NCI-H2171 (cell line): Measurements from ENCODE around the gene CHST15.

Source experiments
- DNase-seq: peaks from one replicate; lab custom pipeline; 2025; lab: John Stamatoyannopoulos, UW

CHST15 gene

DNA sequence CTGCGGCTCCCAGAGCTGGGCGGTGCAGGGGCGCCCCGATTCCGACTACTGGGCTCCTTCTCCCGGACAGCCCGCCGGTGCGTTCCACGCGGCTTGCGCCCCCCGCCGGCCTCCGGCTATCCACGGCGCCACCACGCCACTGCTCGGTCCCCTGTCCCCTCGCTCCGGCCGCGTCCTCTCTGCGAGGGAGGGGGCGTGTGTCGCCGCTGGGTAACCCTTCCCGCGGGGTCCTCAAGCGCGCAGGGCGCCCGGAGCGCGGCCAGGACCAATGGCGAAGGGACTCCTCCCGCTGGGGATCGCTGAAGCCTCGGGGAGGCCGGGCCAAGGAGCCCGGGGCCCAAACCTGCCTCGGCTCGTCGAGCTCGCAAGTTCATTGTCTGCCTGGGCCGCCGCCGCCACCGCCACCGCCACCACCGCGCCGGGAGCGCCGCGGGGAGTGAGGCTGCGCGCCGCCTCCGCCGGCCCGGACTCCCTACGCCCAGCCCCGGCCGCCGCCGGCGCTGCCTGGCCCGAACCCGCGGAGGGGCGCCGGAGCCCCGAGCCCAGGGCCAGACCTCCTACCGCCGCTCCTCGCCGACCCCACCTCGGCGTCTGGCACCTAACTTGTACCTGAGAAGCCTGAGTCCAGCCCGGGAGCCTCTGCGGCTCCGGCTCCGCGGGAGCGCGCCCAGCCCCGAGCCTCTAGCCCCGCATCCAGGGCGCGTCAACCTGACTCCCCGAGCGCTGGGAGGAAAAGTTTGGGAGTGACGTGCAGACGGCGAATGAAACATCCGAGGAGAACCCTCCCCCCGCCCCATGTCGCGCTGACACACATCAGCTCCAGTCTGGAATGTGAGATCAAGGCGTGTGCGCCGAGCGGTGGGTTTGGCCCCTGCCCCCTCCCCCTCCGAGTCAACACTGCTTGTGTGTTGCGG, at the start of gene CHST15:
Gene CHST15, minus strand, starts transcription at position 739 of the 914 bp plus-strand sequence. CDS start 47,386 bp downstream, outside the sequence.
- no peak for DNase-seq

DNA sequence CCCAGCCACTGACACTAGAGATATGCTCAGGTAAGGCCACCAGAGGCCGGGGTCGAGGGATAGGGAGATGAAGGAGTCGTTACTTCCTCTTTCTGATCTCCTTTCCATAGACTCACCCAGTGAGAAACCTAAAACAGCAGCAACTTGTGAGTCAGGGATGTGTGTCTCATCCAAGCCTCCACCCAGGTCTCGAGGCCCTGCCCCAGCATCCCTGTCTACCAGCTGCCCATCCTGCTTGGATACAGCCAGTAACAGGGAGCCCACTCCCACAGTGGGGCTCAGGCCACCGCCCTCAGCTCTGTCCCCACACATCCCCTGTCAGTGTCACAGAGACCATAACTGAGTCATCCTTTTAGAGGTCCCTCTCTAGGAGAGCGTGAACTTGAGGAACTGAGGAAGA, 49.6 kb upstream of the CHST15 start:
- no peak for DNase-seq

DNA sequence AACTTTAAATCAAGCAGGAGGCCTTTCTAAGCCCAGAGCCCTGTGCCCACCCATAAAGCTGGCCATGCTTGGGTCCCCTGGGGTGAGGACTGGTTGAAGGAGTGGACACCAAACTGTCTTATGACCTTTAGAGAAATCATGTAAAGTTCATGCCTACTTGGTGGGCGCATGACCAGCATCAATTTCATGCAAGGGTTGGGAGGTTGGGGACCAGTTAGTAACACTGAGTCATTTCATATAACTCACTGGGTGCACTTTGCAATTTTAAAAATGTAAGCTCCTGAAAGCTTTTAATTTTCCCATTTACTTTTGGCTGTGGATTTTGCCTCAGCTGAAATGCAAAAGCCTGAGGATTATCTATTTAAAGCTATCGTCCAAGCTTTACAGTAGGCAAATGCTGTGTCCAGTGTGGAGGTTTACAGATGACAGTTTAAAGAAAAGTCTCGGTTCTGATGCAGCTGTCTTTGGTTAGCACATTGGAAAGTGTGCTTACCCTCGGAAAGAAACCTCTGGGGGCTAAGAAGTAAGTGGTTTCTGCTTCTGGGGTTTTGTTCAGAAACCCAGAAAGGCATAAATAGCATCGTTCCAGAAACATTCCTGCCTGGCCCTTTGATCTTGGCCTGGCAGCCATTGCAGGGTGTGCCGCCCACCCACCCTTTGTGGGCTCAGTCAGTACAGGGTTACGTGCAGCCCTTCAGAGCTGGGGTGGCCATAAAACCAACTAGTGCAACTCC, 48.8 kb upstream of the CHST15 start:
- no peak for DNase-seq

DNA sequence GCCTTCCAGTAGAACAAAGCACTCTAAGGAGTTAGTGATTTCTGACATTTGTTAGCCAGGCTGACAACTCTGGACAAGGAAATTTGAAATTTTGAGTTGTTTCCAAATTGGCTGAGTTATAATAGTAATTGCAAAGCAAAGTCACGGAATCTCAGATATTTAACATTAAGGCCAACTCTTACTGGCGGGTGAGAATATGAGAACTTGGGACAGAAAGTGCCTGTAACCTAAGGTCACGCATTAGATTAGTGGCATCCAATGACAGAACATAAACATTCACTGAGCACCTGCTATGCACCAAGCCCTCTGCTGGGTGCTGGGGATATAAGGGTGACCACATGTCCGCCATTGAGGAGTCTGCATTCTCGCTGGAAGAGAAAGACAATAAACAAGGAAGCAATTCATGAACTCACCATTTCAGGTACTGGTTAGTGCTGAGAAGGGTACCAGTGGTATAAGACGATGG, 45.5 kb upstream of the CHST15 start:
- no peak for DNase-seq

- no peak for DNase-seq
Observed at GRCh38 chr10:124138195-124138882, 44.9 kb upstream of the CHST15 start.

DNA sequence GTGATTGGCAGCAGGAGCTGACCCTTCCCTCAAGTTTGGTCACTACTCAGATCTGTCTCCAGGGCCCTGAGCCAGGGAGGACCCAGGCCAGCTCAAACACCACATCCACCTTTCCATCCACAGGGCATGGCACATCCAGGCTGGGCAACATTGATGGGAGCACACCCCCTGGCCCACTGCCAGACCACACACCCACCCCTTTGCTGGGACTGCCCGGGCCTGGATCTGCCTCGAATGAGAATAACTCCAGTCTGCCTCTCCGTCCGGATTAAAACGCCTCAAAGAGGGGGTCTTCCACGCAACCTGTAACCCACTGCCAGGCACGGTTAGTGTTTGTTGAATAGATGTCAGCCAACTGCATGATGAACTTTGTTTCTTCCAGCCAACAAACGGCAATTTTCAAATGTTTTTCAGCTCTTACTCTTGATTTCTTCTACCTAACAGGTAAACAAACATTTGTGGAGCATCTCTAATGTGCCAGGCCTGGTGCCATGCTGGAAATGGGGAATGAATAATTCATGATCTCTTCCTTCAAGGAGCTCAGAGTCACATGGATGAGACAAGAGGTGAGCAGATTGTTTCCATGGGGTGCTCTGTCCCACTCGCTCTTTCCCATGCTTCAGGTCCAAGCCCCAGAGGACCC, 41.0 kb upstream of the CHST15 start:
- no peak for DNase-seq

DNA sequence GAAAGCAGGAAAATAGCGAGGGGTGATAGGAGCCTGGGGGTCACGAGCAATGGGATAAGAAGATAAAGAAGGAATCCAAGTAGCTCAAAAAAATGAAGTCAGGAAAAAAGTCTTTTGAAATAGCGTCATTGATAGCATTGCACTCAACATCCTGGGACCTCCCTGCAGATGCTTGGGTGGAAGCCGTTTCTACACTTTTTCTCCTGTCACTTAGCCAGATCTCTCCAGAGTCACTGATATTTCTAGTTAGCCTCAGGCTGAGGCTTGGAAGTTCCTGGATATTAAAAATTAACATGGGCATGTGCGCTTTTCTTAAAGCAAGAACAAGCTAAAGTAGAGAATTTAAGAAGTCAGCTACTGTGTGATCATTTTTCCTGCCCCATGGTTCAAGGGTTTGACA, 39.5 kb upstream of the CHST15 start:
- no peak for DNase-seq

DNA sequence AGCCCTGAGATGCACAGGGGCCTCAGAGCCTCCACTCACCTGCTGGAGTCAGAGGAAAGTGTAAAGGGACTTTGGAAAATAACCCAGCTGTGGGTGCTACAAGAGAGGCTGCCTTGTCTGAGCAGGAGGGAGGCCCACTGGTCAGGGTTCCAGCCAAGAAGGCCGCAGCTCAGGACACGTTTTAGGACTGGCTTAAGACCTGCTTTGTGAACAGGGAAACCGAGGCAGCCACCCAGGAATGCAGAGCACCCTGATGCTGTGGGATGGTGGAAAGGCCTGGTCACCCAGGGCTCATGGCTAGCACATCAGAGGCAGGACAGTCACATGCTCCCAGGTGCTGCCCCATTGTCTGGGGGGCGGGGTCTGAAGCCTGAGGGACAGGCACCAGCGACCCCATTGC, 38.9 kb upstream of the CHST15 start:
- DNase-seq: no peak

DNA sequence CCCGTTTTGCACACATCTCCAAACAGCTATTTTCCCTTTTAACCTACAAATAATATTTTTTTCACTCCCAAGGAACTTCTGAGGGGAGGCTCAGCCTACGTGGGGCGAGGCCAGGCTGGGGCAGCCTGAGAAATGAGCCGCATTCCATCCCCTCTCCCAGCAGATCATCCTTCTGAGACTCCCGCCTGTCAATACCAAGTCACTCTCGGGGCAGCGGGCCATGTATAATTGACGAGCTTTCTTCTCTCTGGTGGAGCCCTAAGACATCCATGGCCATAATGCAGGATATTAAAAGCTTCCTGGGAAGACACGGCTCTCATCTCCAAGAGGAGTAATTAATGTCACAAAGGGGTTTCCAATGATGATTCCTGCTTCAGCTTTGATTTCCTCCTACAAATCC, 37.8 kb upstream of the CHST15 start:
- no peak for DNase-seq

GRCh38 chr10:124130198-124130900, 37.0 kb upstream of the CHST15 start:
- no peak for DNase-seq

DNA sequence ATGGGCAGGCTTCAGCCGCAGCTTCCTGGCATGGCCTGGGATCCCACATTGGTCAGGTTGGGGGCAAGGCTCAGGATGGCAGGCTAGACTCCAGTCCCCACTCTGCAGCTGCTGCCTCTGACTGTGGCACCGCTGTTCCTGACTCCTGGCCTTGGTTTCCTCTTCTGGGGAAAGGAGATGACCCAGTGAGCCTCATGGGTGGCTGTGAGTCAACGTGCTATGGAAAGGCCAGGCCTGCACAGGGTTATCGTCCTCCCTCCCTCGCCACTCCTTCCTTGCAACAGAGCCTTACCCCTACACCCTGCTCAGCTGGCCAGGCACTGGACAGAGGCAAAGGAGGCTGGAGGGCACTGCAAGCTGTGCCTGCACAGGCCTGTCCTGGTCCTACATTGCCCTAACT, 36.1 kb upstream of the CHST15 start:
- no peak for DNase-seq

GRCh38 chr10:124128811-124129145, 35.4 kb upstream of the CHST15 start:
- no peak for DNase-seq

GRCh38 chr10:124127965-124128810, 34.8 kb upstream of the CHST15 start:
- DNase-seq: no peak

DNA sequence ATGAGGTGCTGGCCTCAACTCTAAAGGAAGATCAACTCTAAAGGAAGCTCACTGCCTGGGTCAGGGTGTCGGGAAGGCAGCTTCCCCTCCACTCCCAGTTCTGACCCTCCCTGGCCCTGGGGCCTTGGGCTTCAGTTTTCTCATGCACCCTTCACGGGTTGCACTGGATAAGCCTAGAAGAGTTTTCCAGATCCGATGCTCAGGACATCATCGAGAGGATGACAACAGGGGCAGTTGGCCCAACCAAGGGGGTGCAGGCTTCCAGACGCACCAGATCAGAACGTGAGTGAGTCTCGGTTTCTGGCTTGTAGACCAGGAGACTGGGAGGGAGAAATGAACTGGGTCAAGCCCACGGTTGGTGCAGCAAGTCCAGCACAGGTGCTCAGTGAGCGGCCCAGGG, 34.2 kb upstream of the CHST15 start:
- no peak for DNase-seq

DNA sequence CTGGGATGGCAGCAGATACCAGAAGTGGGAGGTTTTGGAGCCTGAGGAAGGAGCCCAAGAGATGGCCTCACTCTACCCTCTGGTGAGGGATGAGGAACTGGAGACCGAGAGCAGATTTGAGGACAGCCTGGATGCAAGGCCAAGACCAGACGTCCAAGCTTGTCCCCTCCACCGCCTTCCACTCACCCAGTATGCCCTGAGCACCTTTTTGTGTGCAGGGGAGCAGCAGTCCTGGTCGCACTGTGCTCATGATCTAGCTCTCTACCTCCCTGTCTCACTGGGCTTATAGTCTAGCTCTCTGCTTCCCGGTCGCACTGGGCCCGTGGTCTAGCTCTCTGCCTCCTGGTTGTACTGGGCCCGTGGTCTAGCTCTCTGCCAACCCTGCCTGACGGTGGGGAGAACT, 33.6 kb upstream of the CHST15 start:
- no peak for DNase-seq

GRCh38 chr10:124126145-124126982, 33.0 kb upstream of the CHST15 start:
- no peak for DNase-seq

- no peak for DNase-seq
Observed at GRCh38 chr10:124125305-124126116, 32.1 kb upstream of the CHST15 start.

GRCh38 chr10:124124769-124125161, 31.4 kb upstream of the CHST15 start:
- DNase-seq: no peak
